Panc1 (cell line): Measurements from ENCODE around the gene HPCAL4. TPM values are rescaled to one million over a fixed set of nuclear protein-coding genes. Genes with fewer than 3 reads are reported as not detected.

Experiments
- ATAC-seq: fragments of 200-7000 bp; cut with Tn5 transposase; 2 replicates; pipeline ENCODE4 v1.9.1; 2020; ENCODE audit warnings: mild to moderate bottlenecking, moderate library complexity
- BruUV-seq: library from RNA; stranded (reverse); fragments of 400-500 nt; replicated peaks from 2 replicates; lab custom pipeline; 2021; lab: Mats Ljungman, UMichigan
- CTCF ChIA-PET: fragments of 300-600 bp; sonication (Branson Sonifier 250); formaldehyde crosslinking; loops from one replicate; lab custom pipeline; 2022; ENCODE audit warnings: antibody characterized with exemption; lab: Charles Lee
- POLR2A ChIA-PET: fragments of 300-600 bp; sonication (Branson Sonifier 250); formaldehyde crosslinking; loops from one replicate; lab custom pipeline; 2022; ENCODE audit warnings: antibody characterized with exemption; lab: Charles Lee
- DNase-seq: peaks from one replicate; pipeline ENCODE4 v3.0.0-alpha.2; 2010; ENCODE audit warnings: low read depth, low spot score
- H3K27ac ChIP-seq: 2 replicates; pipeline ENCODE4 v1.5.1; 2011; ENCODE audit warnings: mild to moderate bottlenecking, low read length, inconsistent platforms
- H3K27me3 ChIP-seq: fragments of 200-500 bp; sonication (Bioruptor generic); 2 replicates; pipeline ENCODE4 v1.6.0; 2014; ENCODE audit warnings: low read length, inconsistent platforms; ENCODE audit not compliant: control insufficient read depth, insufficient read depth
- H3K36me3 ChIP-seq: fragments of 200-500 bp; sonication (Bioruptor generic); 2 replicates; pipeline ENCODE4 v1.5.1; 2014; ENCODE audit warnings: inconsistent platforms, mild to moderate bottlenecking, low read length, moderate library complexity; ENCODE audit not compliant: control insufficient read depth, insufficient read depth
- H3K4me1 ChIP-seq: 2 replicates; pipeline ENCODE4 v1.5.1; 2011; ENCODE audit warnings: inconsistent platforms, mild to moderate bottlenecking, low read length, moderate library complexity; ENCODE audit not compliant: control insufficient read depth, insufficient read depth
- H3K4me3 ChIP-seq, 2 experiments: 2 replicates each; pipeline ENCODE4 v1.5.1; 2011 to 2012; ENCODE audit warnings: low read depth in 2 of 2, low read length in 2 of 2, mild to moderate bottlenecking in 2 of 2, inconsistent platforms in 1 of 2, moderate library complexity in 1 of 2
- H3K9me3 ChIP-seq: fragments of 200-500 bp; sonication (Bioruptor generic); 2 replicates; pipeline ENCODE4 v1.5.1; 2014; ENCODE audit warnings: low read depth, mild to moderate bottlenecking, inconsistent platforms, low read length, moderate library complexity; ENCODE audit not compliant: control insufficient read depth, insufficient read depth
- CTCF ChIP-seq: fragments of 450-650 bp; IDR thresholded peaks from 2 replicates; pipeline ENCODE4 v1.5.1; 2017; ENCODE audit warnings: mild to moderate bottlenecking
- POLR2AphosphoS5 ChIP-seq: IDR thresholded peaks from 2 replicates; pipeline ENCODE4 v1.6.1; 2012; ENCODE audit warnings: mild to moderate bottlenecking, low read depth, low read length, moderate library complexity
- REST ChIP-seq, 2 experiments: IDR thresholded peaks; 2 replicates each; pipeline ENCODE4 v1.6.1; 2011 to 2012; ENCODE audit warnings: low read depth in 2 of 2, control low read depth in 1 of 2, low read length in 1 of 2, mild to moderate bottlenecking in 1 of 2, moderate library complexity in 1 of 2; ENCODE audit not compliant: insufficient read depth in 1 of 2
- SIN3A ChIP-seq: IDR thresholded peaks from 2 replicates; pipeline ENCODE4 v1.6.1; 2012; ENCODE audit warnings: low read depth, mild to moderate bottlenecking, low read length, moderate library complexity, borderline replicate concordance; ENCODE audit not compliant: insufficient read depth
- TCF7L2 ChIP-seq: IDR thresholded peaks from 2 replicates; pipeline ENCODE4 v1.6.1; 2011; ENCODE audit warnings: mild to moderate bottlenecking, low read depth, low read length, inconsistent platforms
- in situ Hi-C: cut with HindIII; loops from 2 replicates; pipeline ENCODE4 v1.10.0; 2016; ENCODE audit warnings: low sequenced_read_pairs, low pct_unique_long_range_greater_than_20kb
- intact Hi-C: fragments of 100-400 bp; cut with micrococcal nuclease; formaldehyde crosslinking; loops from one replicate; pipeline ENCODE4 v1.10.0; 2022; ENCODE audit not compliant: unreplicated experiment
- total RNA-seq: library from RNA; stranded (reverse); gene quantifications from one replicate; pipeline ENCODE4 v1.2.1, GENCODE V29; 2021; ENCODE audit not compliant: unreplicated experiment

HPCAL4 gene
- total RNA-seq, 1 experiment from 2014 or later = 0.21 TPM

GRCh38 chr1:39675220-39675619, 16.0 kb downstream of the HPCAL4 start:
- H3K36me3 ChIP-seq = no peaks in the 10 kb centered on the region
- H3K4me1 ChIP-seq = no peaks in the 10 kb centered on the region
- CTCF ChIA-PET = interaction anchor here (0.7 kb wide), 1 partner anchor 14 kb away, joined by 3 read pairs; no protein-coding TSS in a partner anchor
- no peak overlapping the region for H3K27ac ChIP-seq
- intact Hi-C loops = no loop called here
- DNase-seq = no peak
- POLR2A ChIA-PET = no interaction called here
- no peak for TF ChIP-seq SIN3A
- no peak for TF ChIP-seq POLR2AphosphoS5
- TF ChIP-seq TCF7L2 = no peak
- TF ChIP-seq REST (IDR thresholded peaks at IDR 0.05; ENCODE audit: insufficient read depth in 1 of 2, low read depth in 2 of 2, low read length in 1 of 2) = no peak
- TF ChIP-seq CTCF = no peak
- H3K27me3 ChIP-seq = peaks cover 13% of the 10 kb centered on the region
- no TSS peak for BruUV-seq
- no peaks in the 10 kb centered on the region for H3K9me3 ChIP-seq
- in situ Hi-C loops = no loop called here
- H3K4me3 ChIP-seq = no peak overlapping the region
- ATAC-seq = no peak

- no peak for TF ChIP-seq TCF7L2
- CTCF ChIA-PET = no interaction called here
- intact Hi-C loops = no loop called here
- DNase-seq (no peak), ATAC-seq (no peak)
- BruUV-seq = no TSS peak
- in situ Hi-C loops = no loop called here
- POLR2A ChIA-PET = no interaction called here
- Histone ChIP-seq H3K27me3 (peaks cover 13% of the 10 kb centered on the region), H3K9me3 (no peaks in the 10 kb centered on the region), H3K4me3 (no peak overlapping the region), H3K36me3 (no peaks in the 10 kb centered on the region), H3K27ac (no peak overlapping the region), H3K4me1 (no peaks in the 10 kb centered on the region)
These were observed 18.0 kb downstream of the HPCAL4 start for GRCh38 chr1:39673215-39673614.

GRCh38 chr1:39672551-39672947, 18.7 kb downstream of the HPCAL4 start:
- H3K4me3 ChIP-seq = peak overlapping the region in 1 of 2 experiments; percentile 38; a peak in 1 of 4 replicates
- CTCF ChIA-PET = interaction anchor here (0.7 to 1.2 kb wide), 2 partner anchors 15 to 24 kb away, joined by 3 read pairs; no protein-coding TSS in a partner anchor
- in situ Hi-C loops (no loop called here), intact Hi-C loops (no loop called here)
- H3K27me3 ChIP-seq = peaks cover 13% of the 10 kb centered on the region
- H3K36me3 ChIP-seq = no peaks in the 10 kb centered on the region
- no peak overlapping the region for H3K27ac ChIP-seq
- no peaks in the 10 kb centered on the region for H3K4me1 ChIP-seq
- H3K9me3 ChIP-seq = no peaks in the 10 kb centered on the region
- peak; percentile 81; the same call in 1 of the 2 replicates for TF ChIP-seq CTCF
- TF ChIP-seq REST (IDR thresholded peaks at IDR 0.05; ENCODE audit: insufficient read depth in 1 of 2, low read depth in 2 of 2, low read length in 1 of 2) = no peak
- TF ChIP-seq SIN3A = no peak
- no peak for ATAC-seq
- no TSS peak for BruUV-seq
- POLR2A ChIA-PET = no interaction called here
- no peak for DNase-seq
